Pulmonary artery endothelial cell (primary cell): ENCODE measurements around the gene FAM110C. TPM values are rescaled to one million over a fixed set of nuclear protein-coding genes. Genes with fewer than 3 reads are reported as not detected.
"Not testable (repeated sequence)": the region's sequence is repeated elsewhere in the genome, so short reads cannot be mapped to it uniquely, and the experiment has no call there.

Experiments
- DNase-seq: peaks from one replicate; pipeline ENCODE4 v3.0.0-alpha.2; 2011; ENCODE audit warnings: low read depth, low spot score
- total RNA-seq: library from RNA; depleted of rRNA; stranded (reverse); fragments of >200 nt; gene quantifications from 2 replicates; pipeline ENCODE4 v1.2.3, GENCODE V29; 2014

Gene FAM110C, protein sequence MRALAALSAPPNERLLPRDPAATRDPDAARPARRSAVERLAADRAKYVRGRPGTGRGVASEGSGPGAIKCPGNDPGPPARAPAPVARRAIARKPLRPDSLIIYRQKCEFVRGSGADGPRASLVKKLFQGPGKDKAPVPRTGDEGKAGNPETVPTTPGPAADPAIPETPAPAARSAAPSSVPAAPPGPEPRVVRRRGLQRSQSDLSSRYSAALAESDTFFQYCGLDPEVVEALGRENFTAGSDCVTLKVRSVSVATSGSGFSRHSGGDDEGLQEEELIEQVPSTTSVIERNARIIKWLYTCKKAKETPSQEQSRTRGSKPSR
- total RNA-seq: 0.26 TPM in 1 of 2 replicates, not detected in the other

DNA sequence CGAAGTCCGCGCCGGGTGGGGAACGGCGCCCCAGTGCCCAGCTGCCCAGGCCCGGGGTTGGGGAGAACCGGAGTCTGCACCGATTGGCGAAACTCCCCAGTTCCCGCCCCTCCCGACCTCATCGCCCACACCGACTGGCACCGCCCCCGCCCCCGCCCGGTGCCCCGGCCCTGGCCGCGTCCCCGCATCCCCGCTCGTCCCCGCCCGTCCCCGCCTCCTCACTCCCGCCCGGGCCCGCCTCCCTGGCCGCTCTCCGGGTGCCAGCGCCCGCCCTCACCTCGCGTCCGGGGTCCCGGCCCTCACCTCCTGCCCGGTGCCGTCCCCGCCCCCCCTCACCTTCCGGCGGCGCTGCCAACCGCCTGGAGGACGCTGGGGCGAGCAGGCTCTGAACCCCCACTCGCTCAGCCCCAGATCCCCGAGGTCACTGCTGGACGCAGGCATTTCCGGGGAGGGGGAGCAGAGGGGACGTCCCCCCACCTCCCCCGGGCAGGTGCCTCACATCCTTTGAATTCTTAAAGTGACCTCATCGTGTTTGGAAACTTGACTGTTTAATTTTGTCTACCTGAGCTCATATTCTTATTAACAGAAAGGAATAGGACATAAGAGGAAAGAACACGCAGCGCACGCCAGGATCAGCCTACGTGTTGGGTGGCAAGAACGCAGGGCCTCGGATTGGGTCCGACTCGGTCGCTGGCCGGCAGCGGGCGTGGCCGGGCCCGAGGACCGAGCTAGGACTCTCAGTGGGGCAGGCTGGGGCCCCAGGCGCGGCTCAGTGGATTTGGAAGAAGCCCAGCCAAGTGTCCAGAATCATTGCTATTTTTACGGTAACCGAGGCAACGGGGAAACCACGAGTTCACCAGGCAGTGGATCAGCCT lies at the start of gene FAM110C:
Gene FAM110C (minus strand): TSS at position 35 of the 875 bp plus-strand sequence. CDS start 120 bp downstream, outside the sequence.
- no peak for DNase-seq

DNA sequence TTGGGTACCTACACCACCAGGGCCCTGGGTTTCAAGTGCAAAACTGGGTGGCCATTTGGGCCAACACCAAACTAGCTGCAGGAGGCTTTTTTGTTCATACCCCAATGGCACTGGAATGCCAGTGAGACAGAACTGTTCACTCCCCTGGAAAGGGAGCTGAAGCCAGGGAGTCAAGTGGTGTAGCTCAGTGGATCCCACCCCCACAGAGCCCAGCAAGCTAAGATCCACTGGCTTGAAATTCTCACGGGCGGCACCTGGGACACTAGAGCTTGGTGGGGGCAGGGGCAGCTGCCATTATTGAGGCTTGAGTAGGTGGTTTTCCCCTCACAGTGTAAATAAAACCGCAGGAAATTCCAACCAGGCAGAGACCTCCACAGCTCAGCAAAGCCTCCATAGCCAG lies 46.0 kb upstream of the FAM110C start:
- DNase-seq: no peak

DNA sequence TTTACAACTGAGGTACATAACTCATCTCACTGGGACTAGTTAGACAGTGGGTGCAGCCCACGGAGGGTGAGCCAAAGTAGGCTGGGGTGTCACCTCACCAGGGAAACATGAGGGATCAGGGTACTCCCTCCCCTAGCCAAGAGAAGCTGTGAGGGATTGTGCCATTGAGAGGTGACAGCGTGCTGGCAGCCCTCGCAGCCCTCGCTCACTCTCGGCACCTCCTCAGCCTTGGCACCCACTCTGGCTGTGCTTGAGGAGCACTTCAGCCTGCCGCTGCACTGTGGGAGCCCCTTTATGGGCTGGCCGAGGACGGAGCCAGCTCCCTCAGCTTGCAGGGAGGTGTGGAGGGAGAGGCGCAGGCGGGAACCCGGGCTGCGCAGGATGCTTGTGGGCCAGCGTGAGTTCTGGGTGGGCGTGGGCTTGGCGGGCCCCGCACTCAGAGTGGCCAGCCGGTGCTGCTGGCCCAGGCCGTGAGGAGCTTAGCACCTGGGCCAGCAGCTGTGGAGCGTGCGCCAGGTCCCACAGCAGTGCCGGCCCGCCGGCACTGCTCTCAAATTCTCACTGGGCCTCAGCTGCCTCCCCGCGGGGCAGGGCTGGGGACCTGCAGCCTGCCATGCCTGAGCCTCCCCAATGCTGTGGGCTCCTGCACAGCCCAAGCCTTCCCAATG lies 44.5 kb upstream of the FAM110C start:
- no peak for DNase-seq

GRCh38 chr2:85761-86160 lies 39.5 kb upstream of the FAM110C start:
- DNase-seq: no peak

DNA sequence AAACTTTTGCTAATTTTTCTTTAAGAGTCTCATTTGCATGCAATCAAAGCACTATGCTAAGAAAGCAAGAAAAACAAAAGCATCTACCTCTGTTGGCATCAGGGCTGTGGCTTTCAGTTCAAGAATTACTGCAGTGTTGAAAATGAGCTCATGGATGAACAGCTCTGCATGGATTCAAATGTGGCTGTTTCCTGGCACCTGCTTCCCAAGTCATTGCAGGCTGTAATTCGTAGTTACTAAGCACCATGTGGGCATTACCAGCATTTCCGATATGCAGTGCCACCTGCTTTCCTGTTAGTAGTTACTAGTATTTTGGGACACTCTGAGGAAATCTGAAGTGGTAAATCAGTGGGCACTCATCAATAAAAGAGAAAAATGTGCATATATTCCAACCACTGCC lies 37.8 kb upstream of the FAM110C start:
- DNase-seq: no peak

- DNase-seq: no peak
Observed at GRCh38 chr2:80971-81736, 34.8 kb upstream of the FAM110C start.

- no peak for DNase-seq
Observed at GRCh38 chr2:80378-80777, 34.1 kb upstream of the FAM110C start.

- no peak for DNase-seq
Observed at GRCh38 chr2:71309-72035, 25.2 kb upstream of the FAM110C start.

- no peak for DNase-seq
Observed at GRCh38 chr2:69366-70344, 23.4 kb upstream of the FAM110C start.

DNA sequence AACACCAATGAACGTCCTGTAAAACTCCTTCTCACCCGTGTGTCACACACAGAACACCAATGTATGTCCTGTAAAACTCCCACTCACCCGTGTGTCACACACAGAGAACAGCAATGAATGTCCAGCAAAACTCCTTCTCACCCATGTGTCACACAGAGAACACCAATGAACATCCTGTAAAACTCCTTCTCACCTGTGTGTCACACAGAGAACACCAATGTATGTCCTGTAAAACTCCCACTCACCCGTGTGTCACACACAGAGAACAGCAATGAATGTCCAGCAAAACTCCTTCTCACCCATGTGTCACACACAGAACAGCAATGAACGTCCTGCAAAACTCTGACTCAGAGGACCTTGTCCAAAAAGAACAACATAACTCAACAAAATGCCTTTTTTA lies 22.3 kb upstream of the FAM110C start:
- DNase-seq: not testable (repeated sequence)

GRCh38 chr2:66853-67252 lies 20.5 kb upstream of the FAM110C start:
- DNase-seq: no peak

- no peak for DNase-seq
Observed at GRCh38 chr2:65121-65520, 18.8 kb upstream of the FAM110C start.

- DNase-seq: no peak
Observed at GRCh38 chr2:55587-56448, 9.5 kb upstream of the FAM110C start.

DNA sequence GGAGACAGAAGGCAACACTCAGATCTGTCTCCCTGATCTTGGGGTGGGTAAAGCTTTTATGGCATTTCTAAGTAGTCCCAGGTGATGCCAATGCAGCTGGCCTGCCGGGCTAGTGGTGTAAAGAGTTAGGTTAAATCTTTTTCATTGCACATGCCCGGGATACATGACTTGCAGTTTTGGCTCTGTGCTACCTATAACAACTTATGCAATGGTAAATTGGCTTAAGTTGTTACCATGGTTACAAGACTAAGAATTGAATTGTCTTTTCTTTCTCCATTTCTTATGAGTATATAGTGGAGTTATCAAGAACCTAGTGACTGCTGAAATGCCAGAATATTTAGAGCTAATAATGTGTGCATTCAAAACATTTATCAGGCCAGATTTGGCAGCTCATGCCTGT lies 5.3 kb upstream of the FAM110C start:
- DNase-seq: no peak

GRCh38 chr2:47737-48136 lies 1.4 kb upstream of the FAM110C start:
- DNase-seq: no peak

DNA sequence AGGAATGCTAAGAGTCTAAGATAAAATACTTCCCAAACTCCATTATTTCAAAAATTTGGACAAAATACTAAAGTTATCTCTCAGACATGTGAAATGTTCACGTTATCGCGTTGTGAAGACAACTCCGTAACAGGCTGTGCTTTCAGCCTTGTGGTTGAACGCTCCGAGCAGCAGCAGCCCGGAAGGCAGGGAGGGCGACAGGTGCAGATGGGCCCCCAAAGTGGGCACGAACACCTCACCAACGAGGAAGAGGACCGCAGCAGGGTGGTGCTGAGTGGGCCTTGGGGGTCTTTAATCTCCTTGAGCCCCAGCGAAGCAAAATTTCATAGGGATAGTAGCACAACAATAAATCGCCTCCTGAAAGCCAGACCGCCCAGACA lies 1.0 kb upstream of the FAM110C start:
- DNase-seq: no peak

- DNase-seq: no peak
Observed at GRCh38 chr2:46131-46470, 204 bp downstream of the FAM110C start.

DNA sequence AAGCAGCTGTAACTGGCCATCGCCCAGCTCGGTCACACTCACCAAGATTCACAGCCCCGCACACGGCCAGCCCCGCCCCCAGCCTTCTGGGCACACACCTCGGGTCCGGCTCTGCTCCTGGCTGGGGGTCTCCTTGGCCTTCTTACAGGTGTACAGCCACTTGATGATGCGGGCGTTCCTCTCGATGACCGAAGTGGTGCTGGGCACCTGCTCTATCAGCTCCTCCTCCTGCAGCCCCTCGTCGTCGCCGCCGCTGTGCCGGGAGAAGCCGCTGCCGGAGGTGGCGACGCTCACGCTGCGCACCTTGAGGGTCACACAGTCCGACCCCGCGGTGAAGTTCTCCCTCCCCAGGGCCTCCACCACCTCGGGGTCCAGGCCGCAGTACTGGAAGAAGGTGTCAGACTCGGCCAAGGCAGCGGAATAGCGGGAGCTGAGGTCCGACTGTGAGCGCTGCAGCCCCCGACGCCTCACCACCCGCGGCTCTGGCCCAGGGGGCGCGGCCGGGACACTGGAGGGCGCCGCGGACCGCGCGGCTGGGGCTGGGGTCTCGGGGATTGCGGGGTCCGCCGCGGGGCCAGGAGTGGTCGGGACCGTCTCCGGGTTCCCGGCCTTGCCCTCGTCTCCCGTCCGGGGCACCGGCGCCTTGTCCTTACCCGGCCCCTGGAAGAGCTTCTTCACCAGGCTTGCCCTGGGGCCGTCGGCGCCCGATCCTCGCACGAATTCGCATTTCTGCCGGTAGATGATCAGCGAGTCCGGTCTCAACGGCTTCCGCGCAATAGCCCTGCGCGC lies 769 bp downstream of the FAM110C start:
- DNase-seq: no peak
